Activated CD8-positive, alpha-beta memory T cell treated with anti-CD3 and anti-CD28 coated beads, Interleukin-2, amount 50 U/mL, for 24 hours (primary cell): ENCODE results near the gene CDK13.

Experiments
- DNase-seq: peaks from one replicate; pipeline ENCODE4 v3.0.0-alpha.2; 2020; ENCODE audit errors: extremely low read depth

CDK13 gene

GRCh38 chr7:39948956-39949928 lies 814 bp upstream of the CDK13 start:
- peak; percentile 94 for DNase-seq

GRCh38 chr7:39950473-39951225 lies 593 bp downstream of the CDK13 start:
- no peak for DNase-seq

GRCh38 chr7:39951226-39952194 lies 1.5 kb downstream of the CDK13 start:
- peak; percentile 26 for DNase-seq

DNA sequence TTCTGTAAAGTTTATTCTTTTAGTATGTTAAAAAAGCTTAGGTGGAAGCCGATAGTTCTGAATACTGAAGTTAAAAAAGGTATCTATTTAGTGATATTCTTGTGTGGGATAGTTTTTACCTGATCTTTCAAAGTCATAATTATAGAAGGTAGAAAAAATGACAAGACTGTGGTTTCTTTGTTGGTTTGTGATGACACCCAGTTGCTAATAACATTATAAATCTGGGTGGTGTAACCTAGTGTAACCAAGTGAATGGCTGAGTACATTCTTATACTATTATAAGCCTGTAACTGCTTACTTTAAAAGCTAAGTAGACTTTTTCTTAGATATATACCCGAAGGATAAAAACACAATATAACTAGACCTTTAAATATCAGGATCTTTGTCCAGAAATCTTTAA lies 2.3 kb downstream of the CDK13 start:
- no peak for DNase-seq

DNA sequence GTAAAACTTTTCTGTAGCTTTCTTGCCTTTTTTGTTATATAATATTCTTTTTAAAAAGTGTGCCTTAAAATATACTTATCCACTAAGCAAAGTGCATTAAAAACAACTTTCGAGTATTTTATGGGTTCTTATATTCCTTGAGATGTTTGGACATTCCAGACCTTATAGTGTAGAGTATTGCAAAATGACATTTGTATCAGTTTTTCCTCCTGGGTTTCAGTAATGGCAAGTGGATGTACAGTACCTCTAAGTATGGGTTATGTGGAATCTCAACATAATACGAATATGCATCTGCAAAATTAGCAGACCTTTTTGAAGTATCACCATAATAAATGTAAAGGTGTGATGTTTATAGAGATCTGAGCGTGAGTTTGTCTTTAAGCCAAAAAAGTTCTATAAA lies 2.7 kb downstream of the CDK13 start:
- no peak for DNase-seq

GRCh38 chr7:39954694-39955093 lies 4.6 kb downstream of the CDK13 start:
- no peak for DNase-seq

DNA sequence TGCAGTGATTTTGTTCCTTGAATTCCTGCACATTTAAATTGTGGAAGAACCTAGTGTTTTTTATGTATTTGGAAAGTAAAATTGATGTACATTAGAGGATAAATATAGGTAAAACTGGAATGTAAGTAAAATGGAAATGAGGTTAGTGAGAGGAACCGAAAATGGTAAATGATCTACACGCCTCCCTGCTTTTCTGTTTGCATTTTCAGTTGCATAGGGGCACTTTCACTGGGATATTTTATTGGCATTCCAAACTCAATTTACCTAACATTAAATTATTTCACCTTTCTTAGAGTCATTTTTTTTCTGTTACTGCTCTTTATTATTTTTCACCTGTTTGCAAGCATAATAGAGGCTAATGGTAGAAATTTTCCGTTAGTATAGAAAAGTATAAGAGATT lies 8.0 kb downstream of the CDK13 start:
- no peak for DNase-seq

GRCh38 chr7:39967406-39968161 lies 17.5 kb downstream of the CDK13 start:
- no peak for DNase-seq

DNA sequence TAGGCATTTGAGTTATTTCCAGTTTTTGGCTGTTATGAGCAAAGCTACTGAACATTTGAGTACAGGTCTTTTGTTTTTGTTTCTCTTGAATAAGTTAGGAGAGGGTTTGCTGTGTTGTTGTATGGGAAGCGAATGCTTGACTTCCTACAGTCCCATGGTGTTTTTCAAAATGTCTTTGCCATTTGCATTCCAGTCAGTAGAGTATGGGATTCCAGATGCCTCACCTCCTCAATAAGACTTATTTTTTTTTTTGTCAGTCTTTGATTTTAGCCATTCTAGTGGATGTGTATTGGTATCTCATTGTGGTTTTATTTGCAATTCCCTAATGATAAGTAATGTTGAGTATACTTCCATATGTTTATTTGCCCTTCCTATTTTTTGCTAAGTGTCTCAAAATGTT lies 19.4 kb downstream of the CDK13 start:
- DNase-seq, result no peak

GRCh38 chr7:39971924-39972323 lies 21.9 kb downstream of the CDK13 start:
- DNase-seq, result no peak

DNA sequence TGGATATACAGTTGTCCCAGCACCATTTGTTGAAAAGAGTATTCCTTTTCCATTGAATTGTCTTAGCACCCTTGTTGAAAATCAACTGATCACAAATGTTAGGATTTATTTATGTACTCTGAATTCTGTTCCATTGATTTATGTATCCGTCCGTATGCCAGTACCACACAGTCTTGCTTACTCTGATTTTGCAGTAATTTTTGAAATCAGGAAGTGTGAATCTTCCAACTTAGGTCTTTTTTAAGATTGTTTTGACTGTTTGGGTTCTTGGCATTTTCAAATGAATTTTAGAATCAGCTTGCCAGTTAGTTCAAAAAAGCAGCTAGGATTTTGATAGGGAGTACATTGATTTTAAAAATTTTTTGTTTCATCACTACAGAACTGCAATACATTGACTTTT lies 23.7 kb downstream of the CDK13 start:
- no peak for DNase-seq

GRCh38 chr7:39978230-39978934 lies 28.3 kb downstream of the CDK13 start:
- DNase-seq, result no peak

DNA sequence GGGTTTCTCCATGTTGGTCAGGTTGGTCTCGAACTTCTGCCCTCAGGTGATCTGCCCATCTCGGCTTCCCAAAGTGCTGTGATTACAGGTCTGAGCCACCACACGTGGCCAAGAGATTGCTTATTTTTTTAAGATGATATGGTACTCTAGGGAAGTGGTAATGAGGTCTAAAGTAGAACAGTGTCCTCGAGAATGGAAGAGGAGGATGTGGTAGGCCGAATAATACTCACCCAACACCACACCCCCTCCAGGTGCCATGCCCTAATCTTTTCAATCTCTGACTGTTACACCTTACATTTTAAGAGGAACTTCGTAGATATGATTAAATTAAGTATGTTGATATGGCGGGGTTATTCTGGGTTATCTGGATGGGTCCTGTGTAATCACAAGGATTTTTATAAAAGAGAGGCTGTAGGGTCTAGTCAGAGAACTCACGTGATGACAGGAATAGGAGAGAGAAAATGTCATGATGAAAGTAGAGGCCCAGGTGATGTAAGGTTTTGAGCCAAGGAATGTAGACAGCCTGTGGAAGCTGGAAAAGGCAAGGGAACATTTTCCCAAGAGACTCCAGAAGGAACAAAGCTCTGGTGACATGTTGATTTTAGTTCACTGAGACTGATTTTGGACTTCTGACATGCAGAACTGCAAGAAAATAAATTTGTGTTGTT lies 29.5 kb downstream of the CDK13 start:
- no peak for DNase-seq

- no peak for DNase-seq
Observed at GRCh38 chr7:39985398-39985918, 35.4 kb downstream of the CDK13 start.

- DNase-seq, result no peak
Observed at GRCh38 chr7:39987641-39988347, 37.7 kb downstream of the CDK13 start.

DNA sequence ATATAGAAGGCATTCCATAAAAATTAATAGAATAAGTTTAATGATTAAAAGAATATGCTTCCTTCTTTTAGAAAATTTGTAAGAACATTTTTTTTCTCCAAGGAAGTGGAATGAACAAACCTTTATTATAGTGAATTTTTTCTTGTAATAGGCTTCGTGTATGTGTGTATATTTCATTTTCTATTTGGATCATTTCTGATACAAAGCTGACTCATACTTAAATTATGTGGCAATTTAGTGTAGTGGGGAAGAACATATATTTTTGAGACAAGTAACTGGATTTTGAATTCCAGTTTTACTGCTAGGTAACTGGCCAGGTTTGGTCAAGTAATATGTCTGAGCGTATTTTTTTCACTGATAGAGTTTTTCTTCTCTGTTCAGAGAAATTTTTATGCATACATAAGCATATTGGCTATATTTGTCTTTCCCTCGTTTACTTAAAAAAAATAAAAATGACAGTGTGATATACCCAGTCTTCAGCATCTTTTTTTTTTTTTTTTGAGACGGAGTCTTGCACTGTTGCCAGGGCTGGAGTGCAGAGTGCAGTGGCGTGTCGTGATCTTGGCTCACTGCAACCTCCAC lies 50.8 kb downstream of the CDK13 start:
- no peak for DNase-seq

- DNase-seq, result no peak
Observed at GRCh38 chr7:40001649-40002048, 51.6 kb downstream of the CDK13 start.

DNA sequence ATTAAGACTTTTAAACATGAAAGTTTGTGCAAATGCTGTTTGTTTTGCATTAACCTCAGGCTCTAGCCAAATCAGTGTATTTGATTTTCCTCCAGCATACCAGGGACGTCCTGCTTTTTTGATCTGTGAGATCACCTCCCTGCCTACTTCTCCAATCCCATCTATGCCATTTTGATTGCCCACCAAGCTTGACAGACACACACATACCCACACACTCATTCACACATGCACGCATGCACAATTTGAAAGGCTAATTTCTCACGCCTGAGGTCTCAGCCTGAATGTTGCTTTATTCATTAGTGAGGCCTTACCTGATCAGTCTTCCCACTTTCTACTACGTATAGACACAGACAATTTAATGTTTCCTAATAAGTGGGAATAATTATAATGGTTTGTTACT lies 53.5 kb downstream of the CDK13 start:
- no peak for DNase-seq
